ENCODE measurements around the gene ARSG.
A peak's percentile ranks its signal among the peaks of the same experiment; 100 is the strongest.

Gene ARSG

GRCh38 chr17:68289936-68290267, 1.4 kb upstream of the ARSG start:
- ATAC-seq (replicated peaks; ENCODE audit: extremely low read depth, poor library complexity, severe bottlenecking) (no peak), DNase-seq (ENCODE audit: low spot score in 2 of 2) (no peak)
- H3K27ac Mint-ChIP-seq (ENCODE audit: low read depth): peak overlapping the region; percentile 99
- peaks cover 58% of the 10 kb centered on the region for H3K4me1 Mint-ChIP-seq
- no peaks in the 10 kb centered on the region for H3K27me3 Mint-ChIP-seq
- H3K9me3 Mint-ChIP-seq: no peaks in the 10 kb centered on the region
- peak overlapping the region; percentile 99 for H3K4me3 Mint-ChIP-seq
- H3K36me3 Mint-ChIP-seq (ENCODE audit: insufficient read depth): peaks cover 21% of the 10 kb centered on the region

GRCh38 chr17:68290268-68290954, 884 bp upstream of the ARSG start:
- H3K36me3 Mint-ChIP-seq (ENCODE audit: insufficient read depth): peaks cover 21% of the 10 kb centered on the region
- peak overlapping the region; percentile 99 for H3K4me3 Mint-ChIP-seq
- no peaks in the 10 kb centered on the region for H3K27me3 Mint-ChIP-seq
- ATAC-seq (replicated peaks; ENCODE audit: extremely low read depth, poor library complexity, severe bottlenecking) (peak; percentile 5), DNase-seq (ENCODE audit: low spot score in 2 of 2) (peak; percentile 45 to 67)
- H3K27ac Mint-ChIP-seq (ENCODE audit: low read depth): peak overlapping the region; percentile 99
- no peaks in the 10 kb centered on the region for H3K9me3 Mint-ChIP-seq
- H3K4me1 Mint-ChIP-seq: peaks cover 60% of the 10 kb centered on the region

GRCh38 chr17:68291836-68292688, 767 bp downstream of the ARSG start:
- Mint-ChIP-seq H3K4me1 (peaks cover 64% of the 10 kb centered on the region), H3K9me3 (no peaks in the 10 kb centered on the region), H3K36me3 (ENCODE audit: insufficient read depth) (peaks cover 24% of the 10 kb centered on the region), H3K27me3 (no peaks in the 10 kb centered on the region), H3K27ac (ENCODE audit: low read depth) (peak overlapping the region; percentile 91), H3K4me3 (peak overlapping the region; percentile 99)
- peak; percentile 86 to 97 for DNase-seq (ENCODE audit: low spot score in 2 of 2)
- ATAC-seq (replicated peaks; ENCODE audit: extremely low read depth, poor library complexity, severe bottlenecking): peak; percentile 73

GRCh38 chr17:68292689-68293040, 1.4 kb downstream of the ARSG start:
- H3K9me3 Mint-ChIP-seq: no peaks in the 10 kb centered on the region
- peak overlapping the region; percentile 99 for H3K4me3 Mint-ChIP-seq
- H3K27ac Mint-ChIP-seq (ENCODE audit: low read depth): peak overlapping the region; percentile 91
- ATAC-seq (replicated peaks; ENCODE audit: extremely low read depth, poor library complexity, severe bottlenecking) (no peak), DNase-seq (ENCODE audit: low spot score in 2 of 2) (no peak)
- peaks cover 26% of the 10 kb centered on the region for H3K36me3 Mint-ChIP-seq (ENCODE audit: insufficient read depth)
- peaks cover 63% of the 10 kb centered on the region for H3K4me1 Mint-ChIP-seq
- H3K27me3 Mint-ChIP-seq: no peaks in the 10 kb centered on the region

- Mint-ChIP-seq H3K36me3 (ENCODE audit: insufficient read depth) (peaks cover 26% of the 10 kb centered on the region), H3K27ac (ENCODE audit: low read depth) (no peak overlapping the region), H3K9me3 (no peaks in the 10 kb centered on the region), H3K27me3 (no peaks in the 10 kb centered on the region), H3K4me1 (peaks cover 56% of the 10 kb centered on the region), H3K4me3 (no peak overlapping the region)
- ATAC-seq (replicated peaks; ENCODE audit: extremely low read depth, poor library complexity, severe bottlenecking) (no peak), DNase-seq (ENCODE audit: low spot score in 2 of 2) (no peak)
Observed at GRCh38 chr17:68293490-68294195, 2.3 kb downstream of the ARSG start.

- Mint-ChIP-seq H3K4me1 (peaks cover 55% of the 10 kb centered on the region), H3K27me3 (no peaks in the 10 kb centered on the region), H3K36me3 (ENCODE audit: insufficient read depth) (peaks cover 25% of the 10 kb centered on the region), H3K4me3 (no peak overlapping the region), H3K27ac (ENCODE audit: low read depth) (no peak overlapping the region), H3K9me3 (no peaks in the 10 kb centered on the region)
- no peak for ATAC-seq (replicated peaks; ENCODE audit: extremely low read depth, poor library complexity, severe bottlenecking)
- DNase-seq (ENCODE audit: low spot score in 2 of 2): no peak
Observed at GRCh38 chr17:68294196-68294555, 2.9 kb downstream of the ARSG start.

- Mint-ChIP-seq H3K27ac (ENCODE audit: low read depth) (peak overlapping the region; percentile 76), H3K4me3 (no peak overlapping the region), H3K4me1 (peaks cover 55% of the 10 kb centered on the region)
Observed at GRCh38 chr17:68294617-68295016, 3.3 kb downstream of the ARSG start.

GRCh38 chr17:68295086-68295485, 3.8 kb downstream of the ARSG start:
- no peak for DNase-seq (ENCODE audit: low spot score in 2 of 2)
- peaks cover 50% of the 10 kb centered on the region for H3K4me1 Mint-ChIP-seq
- no peaks in the 10 kb centered on the region for H3K27me3 Mint-ChIP-seq

More at GRCh38 chr17:68294617-68295016, 3.3 kb downstream of the ARSG start:
- no peaks in the 10 kb centered on the region for H3K27me3 Mint-ChIP-seq
- no peak for ATAC-seq (replicated peaks; ENCODE audit: extremely low read depth, poor library complexity, severe bottlenecking)
- H3K36me3 Mint-ChIP-seq (ENCODE audit: insufficient read depth): peaks cover 25% of the 10 kb centered on the region
- DNase-seq (ENCODE audit: low spot score in 2 of 2): no peak
- no peaks in the 10 kb centered on the region for H3K9me3 Mint-ChIP-seq

GRCh38 chr17:68296217-68297191, 5.2 kb downstream of the ARSG start:
- Mint-ChIP-seq H3K36me3 (ENCODE audit: insufficient read depth) (peaks cover 13% of the 10 kb centered on the region), H3K27me3 (no peaks in the 10 kb centered on the region), H3K9me3 (no peaks in the 10 kb centered on the region), H3K4me1 (peaks cover 46% of the 10 kb centered on the region), H3K27ac (ENCODE audit: low read depth) (peak overlapping the region; percentile 42), H3K4me3 (peak overlapping the region; percentile 73)
- DNase-seq (ENCODE audit: low spot score in 2 of 2) (peak; percentile 43 to 63), ATAC-seq (replicated peaks; ENCODE audit: extremely low read depth, poor library complexity, severe bottlenecking) (peak; percentile 62)

More at GRCh38 chr17:68295086-68295485, 3.8 kb downstream of the ARSG start:
- Mint-ChIP-seq H3K4me3 (no peak overlapping the region), H3K36me3 (ENCODE audit: insufficient read depth) (peaks cover 23% of the 10 kb centered on the region), H3K27ac (ENCODE audit: low read depth) (peak overlapping the region; percentile 76), H3K9me3 (no peaks in the 10 kb centered on the region)
- ATAC-seq (replicated peaks; ENCODE audit: extremely low read depth, poor library complexity, severe bottlenecking): no peak

- DNase-seq (ENCODE audit: low spot score in 2 of 2) (no peak), ATAC-seq (replicated peaks; ENCODE audit: extremely low read depth, poor library complexity, severe bottlenecking) (no peak)
- Mint-ChIP-seq H3K4me3 (peak overlapping the region; percentile 73), H3K27me3 (no peaks in the 10 kb centered on the region), H3K4me1 (peaks cover 52% of the 10 kb centered on the region), H3K27ac (ENCODE audit: low read depth) (peak overlapping the region; percentile 42), H3K36me3 (ENCODE audit: insufficient read depth) (peaks cover 9% of the 10 kb centered on the region), H3K9me3 (no peaks in the 10 kb centered on the region)
Observed at GRCh38 chr17:68297195-68297594, 5.9 kb downstream of the ARSG start.

- ATAC-seq (replicated peaks; ENCODE audit: extremely low read depth, poor library complexity, severe bottlenecking): no peak
- peaks cover 46% of the 10 kb centered on the region for H3K4me1 Mint-ChIP-seq
- peaks cover 7% of the 10 kb centered on the region for H3K36me3 Mint-ChIP-seq (ENCODE audit: insufficient read depth)
- DNase-seq (ENCODE audit: low spot score in 2 of 2): no peak
- no peak overlapping the region for H3K4me3 Mint-ChIP-seq
- H3K9me3 Mint-ChIP-seq: no peaks in the 10 kb centered on the region
- no peak overlapping the region for H3K27ac Mint-ChIP-seq (ENCODE audit: low read depth)
- no peaks in the 10 kb centered on the region for H3K27me3 Mint-ChIP-seq
Observed at GRCh38 chr17:68298601-68299000, 7.3 kb downstream of the ARSG start.

- peak overlapping the region; percentile 80 for H3K27ac Mint-ChIP-seq (ENCODE audit: low read depth)
Observed at GRCh38 chr17:68299817-68300216, 8.5 kb downstream of the ARSG start.

More at GRCh38 chr17:68299817-68300216, 8.5 kb downstream of the ARSG start:
- Mint-ChIP-seq H3K9me3 (no peaks in the 10 kb centered on the region), H3K4me1 (peaks cover 42% of the 10 kb centered on the region), H3K27me3 (no peaks in the 10 kb centered on the region), H3K4me3 (no peak overlapping the region), H3K36me3 (ENCODE audit: insufficient read depth) (peaks cover 7% of the 10 kb centered on the region)
- ATAC-seq (replicated peaks; ENCODE audit: extremely low read depth, poor library complexity, severe bottlenecking): no peak
- DNase-seq (ENCODE audit: low spot score in 2 of 2): no peak
